H9 (cell line): ENCODE results near the gene PPP1R2C. TPM values are rescaled to one million over a fixed set of nuclear protein-coding genes. Genes with fewer than 3 reads are reported as not detected.

ENCODE experiments used
- DNase-seq: peaks from one replicate; pipeline ENCODE4 v3.0.0-alpha.2; 2017
- H2AFZ ChIP-seq: one replicate; pipeline ENCODE4 v1.6.1; 2013; ENCODE audit warnings: mild to moderate bottlenecking, low read length, control low read depth, moderate library complexity
- H2AK5ac ChIP-seq: 2 replicates; pipeline ENCODE4 v1.6.1; 2013; ENCODE audit warnings: low read length, control low read depth, mixed read lengths; ENCODE audit not compliant: insufficient read length
- H2BK120ac ChIP-seq: one replicate; pipeline ENCODE4 v1.6.1; 2013; ENCODE audit warnings: low read depth, mild to moderate bottlenecking, low read length, control low read depth, inconsistent platforms; ENCODE audit not compliant: poor library complexity, severe bottlenecking
- H2BK12ac ChIP-seq: 2 replicates; pipeline ENCODE4 v1.6.1; 2013; ENCODE audit warnings: low read length, control low read depth, mixed read lengths, low read depth; ENCODE audit not compliant: insufficient read length
- H2BK15ac ChIP-seq: 2 replicates; pipeline ENCODE4 v1.6.1; 2013; ENCODE audit warnings: low read depth, low read length, control low read depth
- H2BK20ac ChIP-seq: one replicate; pipeline ENCODE4 v1.6.1; 2013; ENCODE audit warnings: low read depth, mild to moderate bottlenecking, low read length, control low read depth, inconsistent platforms; ENCODE audit not compliant: poor library complexity, severe bottlenecking
- H2BK5ac ChIP-seq: 2 replicates; pipeline ENCODE4 v1.6.1; 2013; ENCODE audit warnings: low read length, control low read depth, mixed read lengths; ENCODE audit not compliant: insufficient read length
- H3K14ac ChIP-seq: 2 replicates; pipeline ENCODE4 v1.6.1; 2013; ENCODE audit warnings: low read length, control low read depth; ENCODE audit not compliant: insufficient read depth
- H3K18ac ChIP-seq: 2 replicates; pipeline ENCODE4 v1.6.1; 2013; ENCODE audit warnings: low read depth, mild to moderate bottlenecking, mixed read lengths, low read length, control low read depth; ENCODE audit not compliant: insufficient read length
- H3K23ac ChIP-seq: 2 replicates; pipeline ENCODE4 v1.6.1; 2013; ENCODE audit warnings: low read length, control low read depth, mixed read lengths, low read depth; ENCODE audit not compliant: insufficient read length
- H3K23me2 ChIP-seq: 2 replicates; pipeline ENCODE4 v1.6.1; 2013; ENCODE audit warnings: low read depth, mild to moderate bottlenecking, mixed read lengths, low read length, control low read depth; ENCODE audit not compliant: insufficient read length, poor library complexity, severe bottlenecking
- H3K27ac ChIP-seq: 2 replicates; pipeline ENCODE4 v1.5.1; 2013; ENCODE audit warnings: low read length, control low read depth, mixed read lengths, low read depth; ENCODE audit not compliant: insufficient read length
- H3K27me3 ChIP-seq: 2 replicates; pipeline ENCODE4 v1.6.1; 2013; ENCODE audit warnings: low read length, control low read depth, inconsistent platforms; ENCODE audit not compliant: insufficient read depth
- H3K4ac ChIP-seq: 2 replicates; pipeline ENCODE4 v1.6.1; 2013; ENCODE audit warnings: low read depth, mild to moderate bottlenecking, control low read depth, inconsistent platforms, low read length, moderate library complexity
- H3K4me1 ChIP-seq: 2 replicates; pipeline ENCODE4 v1.6.1; 2013; ENCODE audit warnings: low read length, control low read depth, inconsistent platforms; ENCODE audit not compliant: insufficient read depth
- H3K4me2 ChIP-seq: 2 replicates; pipeline ENCODE4 v1.6.1; 2013; ENCODE audit warnings: low read length, control low read depth, mixed read lengths; ENCODE audit not compliant: insufficient read length, insufficient read depth
- H3K56ac ChIP-seq: 2 replicates; pipeline ENCODE4 v1.6.1; 2013; ENCODE audit warnings: low read depth, mild to moderate bottlenecking, mixed read lengths, low read length, control low read depth; ENCODE audit not compliant: insufficient read length
- H3K79me1 ChIP-seq: 2 replicates; pipeline ENCODE4 v1.6.1; 2013; ENCODE audit warnings: low read depth, mild to moderate bottlenecking, moderate library complexity, low read length, control low read depth, inconsistent platforms; ENCODE audit not compliant: insufficient read depth, poor library complexity, severe bottlenecking
- H3K79me2 ChIP-seq: 2 replicates; pipeline ENCODE4 v1.6.1; 2013; ENCODE audit warnings: low read length, control low read depth, inconsistent platforms; ENCODE audit not compliant: insufficient read depth
- H3K9ac ChIP-seq: 2 replicates; pipeline ENCODE4 v1.6.1; 2013; ENCODE audit warnings: low read length, control low read depth, mixed read lengths; ENCODE audit not compliant: insufficient read length; ENCODE audit errors: extremely low read depth
- H3K9me3 ChIP-seq: one replicate; pipeline ENCODE4 v1.6.1; 2013; ENCODE audit warnings: low read depth, low read length, inconsistent platforms; ENCODE audit not compliant: control insufficient read depth
- H3T11ph ChIP-seq: one replicate; pipeline ENCODE4 v1.6.1; 2013; ENCODE audit warnings: mild to moderate bottlenecking, low read length, control low read depth, inconsistent platforms
- H4K20me1 ChIP-seq: one replicate; pipeline ENCODE4 v1.6.1; 2013; ENCODE audit not compliant: control insufficient read depth, insufficient read length, insufficient read depth
- H4K5ac ChIP-seq: 2 replicates; pipeline ENCODE4 v1.6.1; 2013; ENCODE audit warnings: low read depth, mild to moderate bottlenecking, mixed read lengths, low read length, control low read depth; ENCODE audit not compliant: insufficient read length
- H4K8ac ChIP-seq: replicated peaks from 2 replicates; pipeline ENCODE4 v1.6.1; 2013; ENCODE audit warnings: low read length, control low read depth, mixed read lengths, low read depth; ENCODE audit not compliant: insufficient read length
- H4K91ac ChIP-seq: 2 replicates; pipeline ENCODE4 v1.6.1; 2013; ENCODE audit warnings: low read depth, mild to moderate bottlenecking, moderate library complexity, mixed read lengths, low read length, control low read depth; ENCODE audit not compliant: insufficient read length
- H3K27ac Mint-ChIP-seq, 3 experiments: 2 replicates in 2 of 3; 3 replicates in 1 of 3; pipeline ENCODE4 v1.8.0; 2020 to 2021; ENCODE audit warnings: mixed read lengths in 3 of 3, mild to moderate bottlenecking in 1 of 3, moderate library complexity in 1 of 3
- H3K27me3 Mint-ChIP-seq: 2 replicates; pipeline ENCODE4 v1.8.0; 2021; ENCODE audit warnings: low read depth, mild to moderate bottlenecking, moderate library complexity, mixed read lengths
- H3K36me3 Mint-ChIP-seq, 3 experiments: 2 replicates in 2 of 3; 3 replicates in 1 of 3; pipeline ENCODE4 v1.8.0; 2020 to 2021; ENCODE audit warnings: low read depth in 3 of 3, mixed read lengths in 3 of 3; ENCODE audit not compliant: insufficient read depth in 1 of 3
- H3K4me1 Mint-ChIP-seq, 2 experiments: 2 replicates each; pipeline ENCODE4 v1.8.0; 2020; ENCODE audit warnings: mixed read lengths in 2 of 2
- H3K4me3 Mint-ChIP-seq, 2 experiments: 2 replicates in 1 of 2; 3 replicates in 1 of 2; pipeline ENCODE4 v1.8.0; 2020 to 2021; ENCODE audit warnings: mild to moderate bottlenecking in 2 of 2, mixed read lengths in 2 of 2, moderate library complexity in 1 of 2
- H3K9me3 Mint-ChIP-seq, 2 experiments: 2 replicates in 1 of 2; 3 replicates in 1 of 2; pipeline ENCODE4 v1.8.0; 2020; ENCODE audit warnings: mild to moderate bottlenecking in 2 of 2, mixed read lengths in 2 of 2, moderate library complexity in 1 of 2
- WGBS: extraction: QIAGEN DNeasy Blood & Tissue Kit; methylation state at CpG from one replicate; pipeline ENCODE4 v1.1.7; 2013; ENCODE audit warnings: missing lambda C conversion rate, low lambda C conversion rate, mixed read lengths; ENCODE audit not compliant: insufficient read length; ENCODE audit errors: extremely low coverage; 5-methylcytosine and 5-hydroxymethylcytosine counted together
- total RNA-seq: library from RNA; stranded (reverse); gene quantifications from 2 replicates; pipeline ENCODE4 v1.2.1, GENCODE V29; 2021
- TF ChIP-seq, protein P1 (sequence below): fragments of 200-600 bp; sonication (generic); conservative IDR thresholded peaks from 3 replicates; pipeline ENCODE4 v1.8.0; 2021; ENCODE audit warnings: antibody characterized with exemption, mild to moderate bottlenecking

The PPP1R2C gene
- total RNA-seq, 1 experiment from 2014 or later, result not detected

DNA sequence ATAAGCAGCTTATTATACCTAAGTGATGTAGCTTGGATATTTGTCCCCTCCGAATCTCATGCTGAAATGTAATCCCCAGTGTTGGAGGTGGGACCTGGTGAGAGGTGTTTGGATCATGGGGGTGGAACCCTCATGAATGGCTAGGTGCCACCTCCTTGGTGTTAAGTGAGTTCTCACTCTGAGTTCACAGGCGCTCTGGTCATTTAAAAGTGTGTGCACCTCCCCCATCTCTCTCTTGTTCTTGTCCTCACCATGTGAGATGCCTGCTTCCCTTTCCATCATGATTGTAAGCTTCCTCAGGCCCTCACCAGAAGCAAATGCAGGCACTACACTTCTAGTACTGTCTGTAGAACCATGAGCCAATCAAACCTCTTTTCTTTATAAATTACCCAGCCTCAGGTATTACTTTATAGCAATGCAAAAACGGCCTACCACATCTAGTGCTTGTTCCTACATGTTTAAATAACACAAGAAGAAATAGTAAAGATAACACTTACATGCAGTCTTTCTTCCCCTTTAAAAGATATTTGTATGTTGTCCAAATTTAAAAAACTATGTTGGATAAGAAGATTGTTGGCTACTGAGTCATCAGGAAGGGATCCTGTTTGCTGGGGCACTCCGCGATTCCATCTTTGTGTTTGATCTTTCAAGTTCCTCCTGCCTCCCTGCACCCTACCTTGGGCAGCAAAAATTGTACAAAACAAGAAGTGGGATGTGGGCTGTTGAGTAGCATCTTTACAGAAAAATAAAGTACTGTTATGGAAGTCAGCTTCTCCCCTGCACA lies 29.7 kb downstream of the PPP1R2C start:
- WGBS, result no CpG with 5 or more reads among the region's 5 CpGs
- no peak overlapping the region for H3K14ac ChIP-seq
- H2BK5ac ChIP-seq, result no peak overlapping the region
- H2AK5ac ChIP-seq, result no peak overlapping the region
- no peaks in the 10 kb centered on the region for H4K20me1 ChIP-seq
- H2BK12ac ChIP-seq, result no peak overlapping the region
- H3K4ac ChIP-seq, result no peak overlapping the region
- no peak overlapping the region for H3K27ac ChIP-seq
- Mint-ChIP-seq H3K27me3 (no peaks in the 10 kb centered on the region), H3K4me3 (no peak overlapping the region), H3K36me3 (peaks cover 5 to 23% (median 18%) of the 10 kb centered on the region in 3 experiments), H3K4me1 (peaks cover 16 to 19% of the 10 kb centered on the region in 2 experiments), H3K27ac (no peak overlapping the region), H3K9me3 (peaks cover 5 to 52% of the 10 kb centered on the region in 2 experiments)
- no peak overlapping the region for H3K18ac ChIP-seq
- no peak overlapping the region for H3T11ph ChIP-seq
- no peaks in the 10 kb centered on the region for H3K79me2 ChIP-seq
- H4K8ac ChIP-seq, result no peak overlapping the region
- no peaks in the 10 kb centered on the region for H3K79me1 ChIP-seq
- no peak overlapping the region for H3K56ac ChIP-seq
- no peak overlapping the region for H2AFZ ChIP-seq
- no peaks in the 10 kb centered on the region for H3K23me2 ChIP-seq
- no peak overlapping the region for H4K5ac ChIP-seq
- H4K91ac ChIP-seq, result no peak overlapping the region
- no peaks in the 10 kb centered on the region for H3K27me3 ChIP-seq
- DNase-seq, result no peak
- H3K4me2 ChIP-seq, result no peak overlapping the region
- no peak overlapping the region for H3K23ac ChIP-seq
- no peak overlapping the region for H3K9ac ChIP-seq
- no peaks in the 10 kb centered on the region for H3K9me3 ChIP-seq
- TF ChIP-seq, protein P1, sequence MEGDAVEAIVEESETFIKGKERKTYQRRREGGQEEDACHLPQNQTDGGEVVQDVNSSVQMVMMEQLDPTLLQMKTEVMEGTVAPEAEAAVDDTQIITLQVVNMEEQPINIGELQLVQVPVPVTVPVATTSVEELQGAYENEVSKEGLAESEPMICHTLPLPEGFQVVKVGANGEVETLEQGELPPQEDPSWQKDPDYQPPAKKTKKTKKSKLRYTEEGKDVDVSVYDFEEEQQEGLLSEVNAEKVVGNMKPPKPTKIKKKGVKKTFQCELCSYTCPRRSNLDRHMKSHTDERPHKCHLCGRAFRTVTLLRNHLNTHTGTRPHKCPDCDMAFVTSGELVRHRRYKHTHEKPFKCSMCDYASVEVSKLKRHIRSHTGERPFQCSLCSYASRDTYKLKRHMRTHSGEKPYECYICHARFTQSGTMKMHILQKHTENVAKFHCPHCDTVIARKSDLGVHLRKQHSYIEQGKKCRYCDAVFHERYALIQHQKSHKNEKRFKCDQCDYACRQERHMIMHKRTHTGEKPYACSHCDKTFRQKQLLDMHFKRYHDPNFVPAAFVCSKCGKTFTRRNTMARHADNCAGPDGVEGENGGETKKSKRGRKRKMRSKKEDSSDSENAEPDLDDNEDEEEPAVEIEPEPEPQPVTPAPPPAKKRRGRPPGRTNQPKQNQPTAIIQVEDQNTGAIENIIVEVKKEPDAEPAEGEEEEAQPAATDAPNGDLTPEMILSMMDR, result no peak
- H2BK15ac ChIP-seq, result no peak overlapping the region
- H2BK20ac ChIP-seq, result no peak overlapping the region
- peaks cover 3% of the 10 kb centered on the region; the same call in 1 of the 2 replicates for H3K4me1 ChIP-seq
- H2BK120ac ChIP-seq, result no peak overlapping the region
